Prostate gland (tissue), 2 donors: Measurements from ENCODE around the gene HOXD11. TPM values are rescaled to one million over a fixed set of nuclear protein-coding genes. Genes with fewer than 3 reads are reported as not detected.
A peak's percentile ranks its signal among the peaks of the same experiment; 100 is the strongest.

ENCODE experiments used
- DNase-seq: peaks from one replicate; pipeline ENCODE4 v3.0.0-alpha.2; 2019; ENCODE audit warnings: low spot score
- H3K27ac ChIP-seq, 2 donors: fragments of 200-600 bp; sonication (generic); 2 replicates each; pipeline ENCODE4 v1.5.1; 2017 to 2019
- H3K27me3 ChIP-seq: fragments of 200-600 bp; sonication (generic); replicated peaks from 2 replicates; pipeline ENCODE4 v1.5.1; 2019; ENCODE audit not compliant: insufficient read depth
- H3K36me3 ChIP-seq, 2 donors: fragments of 200-600 bp; sonication (generic); 1 replicate in 1 of 2; 2 replicates in 1 of 2; pipeline versions ENCODE4 v1.5.1 to v1.8.1; 2017 to 2019
- H3K4me1 ChIP-seq: fragments of 200-600 bp; sonication (generic); replicated peaks from 2 replicates; pipeline ENCODE4 v1.5.1; 2019
- H3K4me3 ChIP-seq, 2 donors: fragments of 200-600 bp; sonication (generic); 2 replicates each; pipeline ENCODE4 v1.5.1; 2017 to 2019
- H3K9me3 ChIP-seq: fragments of 200-600 bp; sonication (generic); 2 replicates; pipeline ENCODE4 v1.5.1; 2017
- CTCF ChIP-seq, 4 experiments: fragments of 200-600 bp in 2 of 4; fragments of 450-650 bp in 2 of 4; sonication (generic) in 2 of 4; IDR thresholded peaks; 1 replicate in 3 of 4; 2 replicates in 1 of 4; pipeline ENCODE4 v1.5.1; 2016 to 2019; ENCODE audit warnings: antibody characterized with exemption in 4 of 4, mild to moderate bottlenecking in 2 of 4, moderate library complexity in 2 of 4
- POLR2A ChIP-seq: fragments of 450-650 bp; IDR thresholded peaks from one replicate; pipeline ENCODE4 v1.6.1; 2016; ENCODE audit warnings: antibody characterized with exemption, mild to moderate bottlenecking
- POLR2AphosphoS5 ChIP-seq: sonication (generic); formaldehyde crosslinking; IDR thresholded peaks from one replicate; pipeline ENCODE4 v1.6.1; 2017; ENCODE audit warnings: antibody characterized with exemption
- WGBS: methylation state at CpG from one replicate; pipeline ENCODE4 v1.1.5; 2018; 5-methylcytosine and 5-hydroxymethylcytosine counted together
- intact Hi-C: fragments of 100-400 bp; cut with DNase I; formaldehyde crosslinking; loops from one replicate; pipeline ENCODE4 v1.14.2; 2022
- total RNA-seq, 2 donors: library from RNA; depleted of rRNA; stranded (reverse); fragments of >200 nt; gene quantifications; one replicate each; pipeline ENCODE4 v1.1.0, GENCODE V29; 2016

The HOXD11 gene
- total RNA-seq, 2 donors from 2014 or later: 8.0 to 14.9 TPM

- H3K27me3 ChIP-seq: peaks cover 32% of the 10 kb centered on the region
- no peaks in the 10 kb centered on the region for H3K9me3 ChIP-seq
- intact Hi-C loops: no loop called here
- no peaks in the 10 kb centered on the region for H3K36me3 ChIP-seq
- peak overlapping the region; percentile 20 to 33 for H3K4me3 ChIP-seq
- WGBS: 18% methylated on average over 17 of the region's 17 CpGs
- peak overlapping the region; percentile 77 to 82 for H3K27ac ChIP-seq
- no peaks in the 10 kb centered on the region for H3K4me1 ChIP-seq
- TF ChIP-seq POLR2AphosphoS5: no peak
- TF ChIP-seq CTCF (IDR thresholded peaks at IDR 0.05): no peak
- TF ChIP-seq POLR2A: no peak
- no peak for DNase-seq
Observed at GRCh38 chr2:176081376-176081836, 25.7 kb upstream of the HOXD11 start.

DNA sequence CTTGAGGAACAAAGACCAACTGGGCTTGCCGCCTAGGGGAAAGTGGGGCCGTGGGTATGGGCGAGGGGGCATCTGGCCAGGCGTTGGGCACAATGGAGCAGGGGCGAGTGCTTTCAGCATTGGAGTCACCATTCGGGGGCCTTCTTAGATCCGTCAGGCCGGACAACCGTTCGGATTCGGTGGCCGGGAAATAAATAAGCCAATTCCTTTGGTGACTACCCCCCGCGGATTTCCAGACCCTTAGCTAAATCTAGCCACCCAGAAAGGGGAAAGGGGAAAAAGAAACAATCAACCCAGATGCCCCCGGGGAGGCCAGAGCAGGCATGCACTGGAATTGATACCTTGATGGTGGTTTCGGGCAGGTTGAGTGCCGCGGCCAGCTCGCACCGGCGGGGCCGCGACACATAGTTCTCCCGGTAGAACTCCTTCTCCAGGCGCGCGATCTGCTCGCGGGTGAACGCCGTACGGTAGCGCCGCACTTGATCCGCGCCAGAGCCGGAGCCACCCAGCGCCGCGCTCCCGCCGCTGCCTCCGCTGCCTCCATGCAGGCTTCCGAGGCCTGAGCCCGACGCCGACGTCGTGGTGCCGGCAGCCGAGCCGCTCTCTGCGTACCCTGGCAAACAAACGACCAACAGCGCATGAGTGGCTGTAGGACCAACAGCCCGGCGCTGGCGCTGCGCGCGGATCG, 25.1 kb upstream of the HOXD11 start:
- intact Hi-C loops: no loop called here

GRCh38 chr2:176082525-176082823, 24.6 kb upstream of the HOXD11 start:
- H3K9me3 ChIP-seq: no peaks in the 10 kb centered on the region
- no peak for DNase-seq
- peaks cover 29% of the 10 kb centered on the region for H3K27me3 ChIP-seq
- H3K4me3 ChIP-seq: peak overlapping the region; percentile 20 to 33
- no peaks in the 10 kb centered on the region for H3K4me1 ChIP-seq
- no peaks in the 10 kb centered on the region for H3K36me3 ChIP-seq
- 9% methylated on average over 10 of the region's 10 CpGs for WGBS
- intact Hi-C loops: no loop called here
- TF ChIP-seq POLR2A (no peak), POLR2AphosphoS5 (no peak)
- peak overlapping the region; percentile 77 to 82 for H3K27ac ChIP-seq

More for the DNA sequence above, 25.1 kb upstream of the HOXD11 start:
- 8% methylated on average over 61 of the region's 62 CpGs for WGBS
- peak overlapping the region; percentile 77 to 82 for H3K27ac ChIP-seq
- no peak for TF ChIP-seq POLR2AphosphoS5
- no peaks in the 10 kb centered on the region for H3K9me3 ChIP-seq
- H3K4me3 ChIP-seq: peak overlapping the region; percentile 20 to 33
- H3K36me3 ChIP-seq: no peaks in the 10 kb centered on the region
- peaks cover 28% of the 10 kb centered on the region for H3K27me3 ChIP-seq
- no peak for DNase-seq
- H3K4me1 ChIP-seq: no peaks in the 10 kb centered on the region

DNA sequence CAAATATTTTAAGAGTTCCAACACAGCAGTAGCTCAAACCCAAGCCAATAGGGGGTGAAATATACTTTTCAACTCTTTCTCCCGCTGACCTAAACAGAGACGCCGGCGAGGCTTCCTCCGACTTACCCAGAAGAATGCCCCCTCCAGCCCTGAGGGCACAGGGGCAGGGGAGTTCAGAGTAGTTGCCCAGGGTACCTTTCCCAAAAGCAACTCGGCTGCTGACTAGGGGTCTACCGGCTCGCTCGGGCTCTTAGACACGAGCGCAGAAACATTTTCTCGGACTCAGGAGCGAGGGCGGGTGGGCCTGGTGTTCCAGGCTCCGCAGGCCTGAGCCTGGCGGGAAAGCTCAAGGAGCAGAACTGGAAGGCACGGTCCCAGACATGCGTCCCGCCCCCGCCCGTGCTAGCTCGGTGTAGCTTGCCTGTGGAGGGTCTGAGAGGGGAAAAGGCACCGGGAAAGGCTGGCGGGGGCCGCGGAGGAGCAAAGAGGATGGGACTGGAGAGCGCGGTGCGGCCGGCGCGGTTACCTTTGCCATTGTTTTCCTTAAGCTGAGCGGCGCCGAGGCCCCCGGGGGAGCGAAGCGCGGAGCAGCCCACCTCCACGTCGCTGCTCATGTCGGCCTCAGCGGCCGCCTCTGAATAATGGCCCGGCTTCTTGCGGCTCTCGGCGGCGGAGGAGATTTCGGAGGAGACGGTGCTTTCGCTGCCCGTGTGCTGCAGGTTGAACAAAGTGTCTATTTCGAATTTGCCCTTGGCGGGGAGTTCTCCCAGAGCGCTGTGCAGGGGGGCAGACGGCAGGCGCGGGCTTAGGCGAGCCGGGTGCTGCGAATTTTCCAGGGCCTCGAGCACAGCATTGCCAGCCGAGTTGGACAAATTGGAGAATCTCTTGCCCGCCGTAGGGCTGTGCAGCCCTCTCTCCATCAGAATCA, 24.0 kb upstream of the HOXD11 start:
- DNase-seq: no peak
- H3K27ac ChIP-seq: peak overlapping the region; percentile 77 to 82
- peaks cover 35% of the 10 kb centered on the region for H3K27me3 ChIP-seq
- H3K9me3 ChIP-seq: no peaks in the 10 kb centered on the region
- no peaks in the 10 kb centered on the region for H3K4me1 ChIP-seq
- 4% methylated on average over 63 of the region's 66 CpGs for WGBS
- TF ChIP-seq POLR2AphosphoS5 (no peak), CTCF (IDR thresholded peaks at IDR 0.05) (no peak), POLR2A (no peak)
- no peaks in the 10 kb centered on the region for H3K36me3 ChIP-seq
- peak overlapping the region; percentile 20 to 33 for H3K4me3 ChIP-seq
- intact Hi-C loops: no loop called here

DNA sequence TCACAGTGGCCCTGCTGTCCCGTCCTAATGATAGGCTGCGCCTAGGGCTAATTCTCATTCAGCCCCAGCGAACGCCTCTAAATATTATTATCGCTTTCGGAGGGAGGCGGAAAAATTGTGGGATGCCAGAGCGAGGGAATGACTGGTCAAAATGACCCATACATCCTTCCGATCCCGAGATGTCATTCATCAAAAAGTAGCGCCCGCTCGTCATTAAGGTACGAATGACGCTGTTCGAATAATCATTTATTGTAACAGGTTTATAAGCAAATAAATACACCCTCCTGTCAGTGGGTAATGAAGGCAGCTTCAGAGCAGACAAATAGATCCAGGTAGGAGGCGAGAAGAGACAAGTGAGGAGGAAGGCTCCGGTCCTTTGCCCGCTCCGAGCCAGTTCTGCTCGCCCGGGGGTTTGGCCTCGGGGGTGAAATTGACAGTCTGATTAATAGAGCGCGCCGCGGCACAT, 23.3 kb upstream of the HOXD11 start, which contains the start of gene EVX2:
Gene EVX2, minus strand, starts transcription at position 167 of the 466 bp plus-strand sequence. CDS start 186 bp downstream, outside the sequence.
- Histone ChIP-seq H3K4me1 (no peaks in the 10 kb centered on the region), H3K27ac (peak within 1 kb of the TSS; percentile 77 to 82), H3K36me3 (no peaks in the 10 kb centered on the region), H3K9me3 (no peaks in the 10 kb centered on the region), H3K27me3 (peaks cover 30% of the 10 kb centered on the region), H3K4me3 (peak within 1 kb of the TSS; percentile 26 to 33)
- WGBS: 7% methylated on average over 27 of the region's 27 CpGs
- intact Hi-C loops: no loop called here
- DNase-seq: no peak
- TF ChIP-seq CTCF (IDR thresholded peaks at IDR 0.05): no peak
- no peak for TF ChIP-seq POLR2A
- TF ChIP-seq POLR2AphosphoS5: peak; percentile 8
